ENCODE data around the gene ATXN1. TPM values are rescaled to one million over a fixed set of nuclear protein-coding genes. Genes with fewer than 3 reads are reported as not detected.

The ATXN1 gene
- total and polyA plus RNA-seq, 2 of the 13 experiments (the other 11 are each of a cell fraction or from before 2014, with no cell fraction given): 20.7 to 39.5 TPM

- TF ChIP-seq HOMEZ (CRISPR knock-in tag; IDR thresholded peaks at IDR 0.05; ENCODE audit: low read depth): peak; percentile 74
- peak; percentile 74 for TF ChIP-seq JARID2 (CRISPR knock-in tag; IDR thresholded peaks at IDR 0.05; ENCODE audit: insufficient replicate concordance)
- 0 out of 2 replicates have a peak, but pooled peaks have one; percentile 37 for TF ChIP-seq ZNF614 (CRISPR knock-in tag; IDR thresholded peaks at IDR 0.05; ENCODE audit: borderline replicate concordance)
- TF ChIP-seq KDM5A (IDR thresholded peaks at IDR 0.05; ENCODE audit: borderline replicate concordance, low read length): peak; percentile 52; the same call in 1 of the 2 replicates
- peak; percentile 21; the same call in 1 of the 2 replicates for TF ChIP-seq FOXA3 (CRISPR knock-in tag; IDR thresholded peaks at IDR 0.05)
- no peak for TF ChIP-seq CSRNP2 (CRISPR knock-in tag; conservative IDR thresholded peaks at IDR 0.05; ENCODE audit: low read depth)
- TF ChIP-seq SRF (IDR thresholded peaks at IDR 0.05; ENCODE audit: low read depth, low read length): peak; percentile 50; the same call in 1 of the 2 replicates
- TF ChIP-seq TEAD3 (CRISPR knock-in tag; optimal IDR thresholded peaks at IDR 0.05; ENCODE audit: borderline replicate concordance): peak; percentile 48
- TF ChIP-seq GTF2F1 (IDR thresholded peaks at IDR 0.05; ENCODE audit: low read length): 0 out of 2 replicates have a peak, but pooled peaks have one; percentile 20
- no peak for TF ChIP-seq TRIM22 (IDR thresholded peaks at IDR 0.05)
- no peak for TF ChIP-seq BCLAF1 (IDR thresholded peaks at IDR 0.05)
- TF ChIP-seq ZNF564 (CRISPR knock-in tag; IDR thresholded peaks at IDR 0.05): peak; percentile 31; the same call in 1 of the 2 replicates
- no peak for TF ChIP-seq SMARCE1 (IDR thresholded peaks at IDR 0.05; ENCODE audit: borderline replicate concordance)
- peak; percentile 78; the same call in 1 of the 2 replicates for TF ChIP-seq ZNF800 (CRISPR knock-in tag; IDR thresholded peaks at IDR 0.05)
- TF ChIP-seq ZNF350 (CRISPR knock-in tag; IDR thresholded peaks at IDR 0.05; ENCODE audit: borderline replicate concordance, low read depth): no peak
- no peak for TF ChIP-seq ZNF33B (CRISPR knock-in tag; IDR thresholded peaks at IDR 0.05)
Measured at GRCh38 chr6:16762550-16763477, 1.6 kb upstream of the ATXN1 start (continued).
